Gastroesophageal sphincter (tissue), 4 donors: ENCODE results near the gene FBXO39. TPM values are rescaled to one million over a fixed set of nuclear protein-coding genes. Genes with fewer than 3 reads are reported as not detected.
"Not testable (repeated sequence)": the region's sequence is repeated elsewhere in the genome, so short reads cannot be mapped to it uniquely, and the experiment has no call there.

ENCODE experiments used
- ATAC-seq: fragments of 150-250 bp; one replicate; pipeline ENCODE4 v1.9.1; 2016; ENCODE audit warnings: mild to moderate bottlenecking, moderate library complexity
- H3K27ac ChIP-seq, 4 donors: fragments of 200-600 bp; sonication (generic) in 3 of 4; 1 replicate in 3 of 4; 2 replicates in 1 of 4; pipeline ENCODE4 v1.5.1; 2016 to 2019
- H3K27me3 ChIP-seq: fragments of 200-600 bp; sonication (generic); one replicate; pipeline ENCODE4 v1.5.1; 2019
- H3K36me3 ChIP-seq, 2 donors: fragments of 200-600 bp; sonication (generic); one replicate each; pipeline ENCODE4 v1.5.1; 2019; ENCODE audit warnings: control low read depth in 1 of 2
- H3K4me1 ChIP-seq, 3 donors: fragments of 200-600 bp; sonication (generic); 1 replicate in 2 of 3; 2 replicates in 1 of 3; pipeline ENCODE4 v1.5.1; 2016 to 2019; ENCODE audit warnings: control low read depth in 2 of 3
- H3K4me3 ChIP-seq, 2 donors: fragments of 200-600 bp; sonication (generic); one replicate each; pipeline ENCODE4 v1.5.1; 2019; ENCODE audit warnings: mild to moderate bottlenecking in 1 of 2, moderate library complexity in 1 of 2
- H3K9me3 ChIP-seq, 3 donors: fragments of 200-600 bp; sonication (generic); one replicate each; pipeline ENCODE4 v1.5.1; 2017 to 2019; ENCODE audit warnings: control low read depth in 2 of 3
- EP300 ChIP-seq: sonication (generic); formaldehyde crosslinking; IDR thresholded peaks from one replicate; pipeline ENCODE4 v1.6.1; 2017; ENCODE audit warnings: antibody characterized with exemption, mild to moderate bottlenecking
- POLR2A ChIP-seq, 2 donors: fragments of 450-650 bp; IDR thresholded peaks; one replicate each; pipeline ENCODE4 v1.6.1; 2017; ENCODE audit warnings: antibody characterized with exemption in 2 of 2, mild to moderate bottlenecking in 2 of 2, moderate library complexity in 1 of 2
- POLR2AphosphoS5 ChIP-seq: sonication (generic); formaldehyde crosslinking; IDR thresholded peaks from one replicate; pipeline ENCODE4 v1.6.1; 2017; ENCODE audit warnings: antibody characterized with exemption
- WGBS, 2 donors: methylation state at CpG; one replicate each; pipeline ENCODE4 v1.1.5; 2018; ENCODE audit warnings: low coverage in 1 of 2; 5-methylcytosine and 5-hydroxymethylcytosine counted together
- total RNA-seq, 4 donors: library from RNA; depleted of rRNA; stranded (reverse); fragments of >200 nt; gene quantifications; one replicate each; pipeline ENCODE4 v1.1.0, GENCODE V29; 2016
- TF ChIP-seq, protein P1 (sequence below), 4 experiments: fragments of 200-600 bp in 2 of 4; fragments of 450-650 bp in 2 of 4; sonication (generic) in 1 of 4; IDR thresholded peaks; one replicate each; pipeline ENCODE4 v1.5.1; 2017 to 2019; ENCODE audit warnings: antibody characterized with exemption in 4 of 4, mild to moderate bottlenecking in 2 of 4, moderate library complexity in 2 of 4

The FBXO39 gene
- total RNA-seq, 4 donors from 2014 or later = 2.3 TPM; not detected in 3

DNA sequence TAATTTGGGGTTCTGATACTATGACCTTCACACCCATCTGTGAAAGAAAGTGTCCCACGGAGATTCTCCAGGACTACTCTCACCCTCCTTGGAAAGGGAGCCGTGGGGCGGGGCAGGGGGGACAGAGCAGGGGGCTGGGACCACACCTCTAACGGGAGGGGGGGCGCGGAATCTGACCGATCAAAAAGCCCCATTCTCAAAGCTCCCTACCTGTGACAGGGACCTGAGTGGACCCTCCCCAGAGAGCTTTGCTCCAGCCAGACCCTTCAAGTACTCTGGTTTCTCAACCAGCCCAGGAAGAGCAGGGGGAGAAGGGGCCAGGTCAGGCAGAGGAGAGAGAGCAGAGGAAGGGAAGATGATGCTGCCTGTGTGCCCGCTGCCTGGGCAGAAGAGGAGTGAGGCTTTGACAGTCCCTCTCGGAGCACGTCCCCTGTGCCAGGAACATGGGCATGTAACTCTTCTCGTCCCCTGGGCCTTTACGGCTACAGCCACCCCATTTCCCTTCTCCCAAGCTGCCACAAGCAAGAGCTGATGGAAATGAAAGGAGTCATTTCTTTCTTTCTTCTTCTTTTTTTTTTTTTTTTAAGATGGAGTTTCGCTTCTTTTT is 19.5 kb upstream of the FBXO39 start:
- H3K4me1 ChIP-seq = peaks cover 0 to 69% (median 11%) of the 10 kb centered on the region in 3 donors
- peak overlapping the region in 3 of 4 donors; percentile 83 to 86 (median 85) for H3K27ac ChIP-seq
- peaks cover 0 to 35% of the 10 kb centered on the region in 2 donors for H3K36me3 ChIP-seq
- WGBS, 2 donors = 55 to 62% methylated on average over 5 to 6 of the region's 13 CpGs
- no peaks in the 10 kb centered on the region for H3K9me3 ChIP-seq
- peak overlapping the region; percentile 40 to 58 for H3K4me3 ChIP-seq
- no peak for ATAC-seq
- TF ChIP-seq, protein P1, sequence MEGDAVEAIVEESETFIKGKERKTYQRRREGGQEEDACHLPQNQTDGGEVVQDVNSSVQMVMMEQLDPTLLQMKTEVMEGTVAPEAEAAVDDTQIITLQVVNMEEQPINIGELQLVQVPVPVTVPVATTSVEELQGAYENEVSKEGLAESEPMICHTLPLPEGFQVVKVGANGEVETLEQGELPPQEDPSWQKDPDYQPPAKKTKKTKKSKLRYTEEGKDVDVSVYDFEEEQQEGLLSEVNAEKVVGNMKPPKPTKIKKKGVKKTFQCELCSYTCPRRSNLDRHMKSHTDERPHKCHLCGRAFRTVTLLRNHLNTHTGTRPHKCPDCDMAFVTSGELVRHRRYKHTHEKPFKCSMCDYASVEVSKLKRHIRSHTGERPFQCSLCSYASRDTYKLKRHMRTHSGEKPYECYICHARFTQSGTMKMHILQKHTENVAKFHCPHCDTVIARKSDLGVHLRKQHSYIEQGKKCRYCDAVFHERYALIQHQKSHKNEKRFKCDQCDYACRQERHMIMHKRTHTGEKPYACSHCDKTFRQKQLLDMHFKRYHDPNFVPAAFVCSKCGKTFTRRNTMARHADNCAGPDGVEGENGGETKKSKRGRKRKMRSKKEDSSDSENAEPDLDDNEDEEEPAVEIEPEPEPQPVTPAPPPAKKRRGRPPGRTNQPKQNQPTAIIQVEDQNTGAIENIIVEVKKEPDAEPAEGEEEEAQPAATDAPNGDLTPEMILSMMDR (IDR thresholded peaks at IDR 0.05) = no peak
- TF ChIP-seq POLR2AphosphoS5 (no peak), POLR2A (IDR thresholded peaks at IDR 0.05) (no peak), EP300 (no peak)
- H3K27me3 ChIP-seq = no peaks in the 10 kb centered on the region

DNA sequence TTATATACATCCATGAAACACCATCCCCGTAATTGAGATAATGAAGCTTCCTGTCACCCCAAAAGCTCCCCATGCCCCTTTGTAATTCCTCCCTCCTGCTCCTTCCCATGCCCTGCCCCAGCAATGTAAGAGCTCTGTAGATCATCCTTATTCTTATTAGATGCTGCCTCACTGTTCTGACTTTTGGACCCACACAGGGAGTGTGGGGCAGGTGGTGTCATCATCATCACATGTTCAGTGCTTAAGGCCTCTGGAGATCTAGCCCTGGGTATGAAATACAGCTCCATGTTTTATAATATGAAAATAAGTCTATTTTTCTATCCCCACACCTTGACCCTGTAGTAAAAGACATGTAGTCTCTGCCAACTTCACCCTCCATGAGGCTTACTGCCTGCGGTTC is 18.3 kb upstream of the FBXO39 start:
- Histone ChIP-seq H3K9me3 (no peaks in the 10 kb centered on the region), H3K36me3 (peaks cover 0 to 47% of the 10 kb centered on the region in 2 donors), H3K27me3 (no peaks in the 10 kb centered on the region), H3K4me3 (no peak overlapping the region), H3K27ac (no peak overlapping the region), H3K4me1 (peaks cover 0 to 57% (median 10%) of the 10 kb centered on the region in 3 donors)
- no peak for TF ChIP-seq POLR2A (IDR thresholded peaks at IDR 0.05)
- TF ChIP-seq EP300 = no peak
- TF ChIP-seq, protein P1 (IDR thresholded peaks at IDR 0.05) = no peak
- TF ChIP-seq POLR2AphosphoS5 = no peak
- 55 to 100% methylated on average over 1 of the region's 2 CpGs for WGBS, 2 donors
- no peak for ATAC-seq

DNA sequence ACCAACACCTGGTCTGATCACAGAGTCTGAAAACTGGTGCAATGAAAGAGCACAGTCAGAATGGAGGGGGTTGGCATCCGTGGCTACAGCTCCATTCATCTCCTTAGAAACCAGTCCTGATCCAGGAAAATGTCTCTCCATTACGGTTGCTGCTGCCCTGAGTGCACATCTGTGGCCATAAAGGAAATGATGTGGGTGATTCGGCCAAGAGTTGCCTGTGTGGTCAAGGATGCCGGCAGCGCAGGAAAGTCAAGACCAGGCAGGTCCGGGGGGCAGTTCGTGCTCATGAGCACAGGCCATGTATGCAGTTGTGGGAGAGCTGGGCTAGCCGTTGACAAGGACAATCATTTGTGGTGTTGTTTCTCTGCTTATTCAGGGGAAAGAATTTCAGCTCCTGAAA is 14.2 kb upstream of the FBXO39 start:
- Histone ChIP-seq H3K27ac (no peak overlapping the region), H3K4me3 (no peak overlapping the region), H3K4me1 (peaks cover 0 to 24% (median 0%) of the 10 kb centered on the region in 3 donors), H3K36me3 (peaks cover 0 to 87% of the 10 kb centered on the region in 2 donors), H3K9me3 (peaks cover 0 to 12% (median 0%) of the 10 kb centered on the region in 3 donors), H3K27me3 (no peaks in the 10 kb centered on the region)
- TF ChIP-seq, protein P1 (IDR thresholded peaks at IDR 0.05) = no peak
- TF ChIP-seq POLR2AphosphoS5 (no peak), POLR2A (IDR thresholded peaks at IDR 0.05) (no peak), EP300 (no peak)
- WGBS, 2 donors = 78 to 85% methylated on average over 3 to 7 of the region's 8 CpGs
- ATAC-seq = no peak

DNA sequence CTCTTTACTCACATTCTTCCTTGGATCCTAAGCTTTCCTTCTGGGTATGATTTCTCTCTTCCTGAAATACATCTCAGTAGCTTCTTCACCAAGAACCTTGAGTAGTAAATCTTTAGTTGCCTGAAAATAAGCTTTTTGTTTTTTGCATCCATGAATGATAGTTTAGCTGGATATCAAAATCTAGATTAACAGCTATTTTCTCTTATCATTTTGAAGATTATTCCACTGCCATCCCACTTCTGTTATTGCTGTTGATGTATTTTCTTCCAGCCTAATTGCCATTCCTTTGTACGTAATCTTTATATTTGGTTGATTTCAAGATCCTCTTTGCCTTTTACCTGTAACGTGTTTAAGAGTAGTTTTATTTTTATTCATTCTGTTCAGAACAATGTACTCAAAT is 7.6 kb upstream of the FBXO39 start:
- Histone ChIP-seq H3K36me3 (peaks cover 0 to 100% of the 10 kb centered on the region in 2 donors), H3K4me1 (no peaks in the 10 kb centered on the region), H3K9me3 (peaks cover 0 to 71% (median 3%) of the 10 kb centered on the region in 3 donors), H3K27ac (no peak overlapping the region), H3K27me3 (no peaks in the 10 kb centered on the region), H3K4me3 (no peak overlapping the region)
- 92 to 100% methylated on average over 2 of the region's 2 CpGs for WGBS, 2 donors
- TF ChIP-seq, protein P1 (IDR thresholded peaks at IDR 0.05) = no peak
- no peak for ATAC-seq

DNA sequence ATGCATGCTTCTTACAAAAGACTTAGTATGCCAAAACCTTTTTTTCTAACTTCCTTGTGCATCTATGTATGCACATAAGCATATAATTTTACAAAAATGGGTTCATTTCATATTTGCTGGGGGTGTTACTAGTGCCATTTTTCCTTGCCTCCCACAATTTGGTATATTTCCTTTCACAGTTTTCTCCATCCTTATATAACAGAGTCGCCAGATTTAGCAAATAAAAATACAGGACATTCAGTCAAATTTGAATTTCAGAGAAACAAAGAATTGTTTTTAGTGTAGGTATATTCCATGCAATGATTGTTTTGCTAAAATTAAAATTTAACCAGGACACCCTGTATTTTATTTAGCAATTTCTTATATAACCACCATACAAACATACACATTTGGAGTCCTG is 4.0 kb upstream of the FBXO39 start:
- 89 to 100% methylated on average over 1 of the region's 1 CpG for WGBS, 2 donors
- Histone ChIP-seq H3K9me3 (peaks cover 0 to 88% (median 3%) of the 10 kb centered on the region in 3 donors), H3K4me1 (peaks cover 0 to 11% (median 0%) of the 10 kb centered on the region in 3 donors), H3K27me3 (peaks cover 25% of the 10 kb centered on the region), H3K27ac (no peak overlapping the region), H3K4me3 (no peak overlapping the region), H3K36me3 (peaks cover 0 to 73% of the 10 kb centered on the region in 2 donors)
- TF ChIP-seq EP300 (no peak), POLR2AphosphoS5 (no peak), POLR2A (IDR thresholded peaks at IDR 0.05) (no peak)
- TF ChIP-seq, protein P1 (IDR thresholded peaks at IDR 0.05) = no peak
- no peak for ATAC-seq

DNA sequence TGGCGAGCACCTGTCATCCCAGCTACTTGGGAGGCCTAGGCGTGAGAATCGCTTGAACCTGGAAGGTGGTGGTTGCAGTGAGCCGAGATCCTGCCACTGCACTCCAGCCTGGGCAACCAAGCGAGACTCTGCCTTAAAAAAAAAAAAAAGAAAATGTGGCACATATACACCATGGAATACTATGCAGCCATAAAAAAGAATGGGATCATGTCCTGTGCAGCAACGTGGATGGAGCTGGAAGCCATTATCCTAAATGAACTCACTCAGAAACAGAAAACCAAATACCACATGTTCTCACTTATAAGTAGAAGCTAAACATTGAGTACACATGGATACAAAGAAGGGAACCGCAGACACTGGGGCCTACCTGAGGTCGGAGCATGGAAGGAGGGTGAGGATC is 1.1 kb upstream of the FBXO39 start:
- H3K9me3 ChIP-seq = peaks cover 0 to 69% (median 0%) of the 10 kb centered on the region in 3 donors
- not testable (repeated sequence) for H3K27ac ChIP-seq, H3K4me3 ChIP-seq, ATAC-seq
- peaks cover 0 to 11% (median 0%) of the 10 kb centered on the region in 3 donors for H3K4me1 ChIP-seq
- H3K27me3 ChIP-seq = peaks cover 52% of the 10 kb centered on the region
- peaks cover 0 to 44% of the 10 kb centered on the region in 2 donors for H3K36me3 ChIP-seq
- WGBS, 2 donors = 88 to 89% methylated on average over 4 of the region's 8 CpGs
